GM19452 (cell line): ENCODE results near the gene NSD2.

Experiments used
- ATAC-seq: cut with Tn5 transposase; IDR thresholded peaks from one replicate; pipeline ENCODE4 v1.9.1; 2021; ENCODE audit not compliant: unreplicated experiment

The NSD2 gene

DNA sequence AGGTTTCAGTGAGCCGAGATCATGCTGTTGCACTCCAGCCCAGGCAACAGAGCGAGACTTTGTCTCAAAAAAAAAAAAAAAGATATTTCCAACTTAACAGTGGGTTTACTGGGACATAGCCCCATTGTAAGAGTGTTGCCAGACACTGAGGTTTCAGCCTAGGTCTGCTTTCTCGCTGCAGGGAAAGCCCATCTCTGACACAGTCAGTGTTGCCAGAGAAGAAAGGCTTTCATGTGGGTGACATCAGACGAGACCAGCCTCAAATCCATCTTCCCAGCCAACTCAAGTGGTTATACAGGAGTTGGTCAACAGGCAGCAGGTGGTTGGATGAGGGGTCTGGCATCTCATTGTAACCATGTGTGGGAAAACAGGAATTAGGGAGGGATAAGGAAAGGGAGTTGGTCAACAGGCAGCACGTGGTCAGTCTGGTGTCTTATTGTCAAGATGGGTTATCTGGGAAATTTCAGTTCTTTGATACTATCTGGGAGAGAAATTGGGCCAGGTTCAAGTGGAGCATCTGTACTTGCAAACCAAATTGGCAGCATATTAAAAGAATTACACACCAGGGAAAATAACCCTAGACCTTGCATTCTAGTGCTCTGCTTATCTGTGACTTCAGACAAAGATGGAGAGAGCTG is 96.4 kb downstream of the NSD2 start:
- ATAC-seq: no peak

DNA sequence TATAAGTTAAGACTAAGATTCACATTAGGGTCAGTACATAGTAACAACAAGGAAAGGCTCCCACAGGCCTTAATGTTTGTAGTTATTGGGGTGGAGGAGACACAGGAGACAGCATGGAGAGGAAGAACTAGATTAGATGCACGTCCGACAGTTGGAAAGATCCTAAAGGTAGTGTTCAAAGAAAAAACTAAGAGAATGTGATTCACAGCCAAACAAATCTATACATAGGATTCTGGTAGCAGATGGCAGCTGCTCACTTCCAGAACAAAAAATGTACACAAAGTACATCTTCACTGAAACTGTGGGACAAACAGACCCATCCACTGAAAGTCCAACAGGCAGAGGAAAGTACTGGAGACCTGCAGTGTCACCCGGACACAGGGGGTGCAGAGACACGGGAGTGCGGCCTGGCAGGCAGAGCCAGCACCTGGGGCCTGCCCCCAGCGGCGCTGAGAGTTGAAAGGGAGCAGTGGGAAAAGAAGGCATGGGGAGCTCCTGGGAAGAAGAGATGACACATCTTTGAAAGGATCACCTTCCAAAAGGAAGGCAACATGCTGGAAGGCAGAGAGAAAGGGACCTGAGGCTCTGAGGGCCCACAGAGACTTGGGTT is 97.6 kb downstream of the NSD2 start:
- no peak for ATAC-seq

DNA sequence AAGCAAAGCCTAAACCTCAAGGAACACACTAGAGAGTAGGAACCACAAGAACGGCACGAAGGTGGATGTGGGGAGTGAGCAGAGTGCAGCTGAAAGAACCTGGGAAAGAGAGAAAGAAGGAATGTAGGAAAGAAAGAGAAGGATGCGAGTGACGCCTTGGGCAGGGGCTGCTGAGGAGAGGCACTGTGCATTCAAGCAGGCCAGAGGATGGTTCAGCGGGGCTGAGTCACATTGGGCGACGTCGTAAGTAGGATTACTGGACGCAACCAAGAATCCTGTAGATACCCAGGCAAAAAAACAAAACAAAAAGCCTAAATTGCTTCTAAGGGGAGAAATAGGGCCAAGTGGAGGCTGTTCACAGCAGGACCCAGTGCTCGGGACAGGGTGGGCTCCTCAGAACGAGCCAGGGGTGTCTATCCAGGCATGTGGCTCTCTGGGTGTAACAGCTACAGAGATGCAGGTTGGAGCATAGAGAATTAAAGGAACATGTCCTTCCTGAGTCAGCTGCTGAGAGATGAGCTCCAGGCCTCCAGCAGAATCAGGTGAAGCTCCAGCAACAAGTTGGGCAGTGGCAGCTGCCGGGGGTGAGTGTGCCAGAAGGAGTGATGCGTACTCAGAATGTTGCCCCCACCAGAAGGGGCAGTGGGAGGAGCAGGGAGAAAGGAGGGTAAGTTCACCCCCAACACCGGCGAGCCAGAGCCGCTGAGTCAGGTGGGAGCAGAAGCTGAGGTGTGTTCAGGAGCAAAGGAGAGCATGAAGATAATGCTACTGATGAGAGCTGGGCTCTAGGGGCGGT is 98.9 kb downstream of the NSD2 start:
- ATAC-seq: no peak

DNA sequence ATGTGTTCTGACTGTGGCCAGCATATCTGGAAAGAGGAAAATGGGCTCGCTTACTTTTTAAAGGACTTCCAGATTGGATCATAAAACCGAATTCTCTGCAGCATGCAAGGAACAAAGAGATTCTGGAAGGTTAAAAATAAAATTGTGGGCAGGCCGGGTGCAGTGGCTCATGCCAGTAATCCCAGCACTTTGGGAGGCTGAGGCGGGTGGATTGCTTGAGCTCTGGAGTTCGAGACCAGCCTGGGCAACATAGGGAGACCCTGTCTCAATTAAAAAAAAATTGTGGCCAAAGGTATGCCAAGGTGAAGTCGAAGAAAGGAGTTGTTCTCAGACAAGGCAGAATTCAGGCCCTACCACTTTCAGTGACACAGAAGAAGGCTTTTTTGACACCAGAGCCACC is 99.7 kb downstream of the NSD2 start:
- no peak for ATAC-seq

DNA sequence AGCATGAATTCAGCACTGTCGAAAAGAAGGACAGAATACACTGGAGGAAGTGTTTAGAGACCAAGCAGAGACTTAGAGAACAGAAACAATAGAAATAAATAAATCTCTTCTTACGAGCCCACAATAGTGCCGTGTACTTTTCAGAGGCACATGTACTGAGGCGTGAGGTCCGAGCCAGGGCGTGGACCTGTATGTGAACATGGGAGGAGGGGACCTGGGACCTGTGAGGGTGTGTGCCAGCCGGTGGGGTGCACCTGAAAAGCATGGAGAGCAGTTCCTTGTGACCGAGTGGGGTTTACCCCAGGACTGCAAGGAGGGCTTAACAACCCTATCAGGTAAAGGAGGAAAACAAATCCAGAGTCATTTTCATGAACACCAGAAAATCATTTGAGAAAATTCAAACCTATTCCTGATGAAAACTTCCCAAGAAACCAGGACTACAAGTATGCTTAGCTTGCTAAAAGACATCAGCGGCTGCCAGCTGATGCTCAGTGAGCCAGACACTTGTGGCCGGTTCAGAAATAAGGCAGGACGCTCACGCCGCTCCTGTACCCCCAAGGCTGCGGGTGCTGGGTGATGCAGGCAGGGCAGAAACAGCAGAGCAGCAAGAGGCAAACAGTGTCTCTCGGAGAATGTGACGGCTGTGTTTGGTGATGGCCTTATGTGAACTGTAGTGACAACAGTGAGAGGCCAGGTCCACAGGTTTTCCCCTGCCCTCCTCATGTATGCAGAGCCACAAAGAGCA is 100.4 kb downstream of the NSD2 start:
- no peak for ATAC-seq

DNA sequence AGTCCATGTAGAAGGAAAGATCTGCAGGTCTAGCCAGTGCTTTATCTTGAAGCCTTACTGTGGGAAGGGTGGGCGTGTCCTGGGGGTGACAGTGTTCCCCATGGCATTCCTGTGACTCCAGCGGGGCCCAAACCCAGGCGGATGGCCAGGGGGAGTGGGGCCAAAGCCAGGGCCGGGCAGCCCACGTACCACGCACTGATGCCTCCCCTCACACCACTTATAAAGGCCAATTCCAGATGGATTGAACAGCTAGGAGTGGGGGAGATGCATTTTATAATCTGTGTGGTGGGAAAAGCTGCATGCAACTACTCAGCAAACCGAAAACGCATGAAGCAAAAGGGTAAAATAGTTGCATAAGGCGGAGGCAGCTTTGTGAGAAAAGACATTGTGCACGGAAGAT is 101.2 kb downstream of the NSD2 start:
- no peak for ATAC-seq

DNA sequence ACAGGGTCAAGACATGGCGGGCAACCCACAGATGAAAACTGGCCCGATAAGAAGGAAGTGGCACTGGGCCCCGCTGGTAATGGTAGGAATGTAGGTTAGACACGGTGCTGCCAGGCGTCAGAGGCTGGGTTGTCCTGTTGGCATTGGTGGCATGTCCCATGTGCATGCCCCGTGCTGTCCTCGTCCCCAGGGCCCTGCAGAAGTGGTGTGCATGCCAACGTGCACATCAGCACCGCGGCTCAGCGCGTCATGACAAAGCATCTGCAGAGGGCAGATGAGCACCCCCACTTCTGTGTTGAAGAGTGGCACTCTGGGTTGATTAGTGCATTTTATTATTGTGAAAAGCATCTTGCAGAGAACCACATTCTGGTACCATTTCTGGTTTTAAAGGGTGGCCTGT is 102.0 kb downstream of the NSD2 start:
- no peak for ATAC-seq

DNA sequence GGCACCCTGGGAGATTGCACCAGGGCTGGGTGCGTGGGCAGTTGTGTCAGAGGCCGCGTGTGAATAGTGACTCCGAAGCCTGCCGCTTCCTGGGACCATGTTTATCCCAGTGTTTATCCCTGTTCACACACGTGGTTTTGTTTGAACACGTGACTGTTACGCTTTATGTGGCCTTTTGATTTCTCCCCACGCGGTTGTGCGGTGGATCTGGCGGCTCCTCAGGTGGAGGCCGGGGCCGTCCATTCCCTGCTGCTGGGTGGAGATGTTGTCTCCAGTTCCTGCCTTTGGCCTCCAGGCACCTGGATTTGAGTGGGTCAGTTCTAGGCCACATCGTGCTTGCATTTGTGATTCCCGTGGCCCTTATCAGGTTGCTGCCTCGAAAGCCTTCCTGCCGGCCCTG is 102.5 kb downstream of the NSD2 start:
- no peak for ATAC-seq

DNA sequence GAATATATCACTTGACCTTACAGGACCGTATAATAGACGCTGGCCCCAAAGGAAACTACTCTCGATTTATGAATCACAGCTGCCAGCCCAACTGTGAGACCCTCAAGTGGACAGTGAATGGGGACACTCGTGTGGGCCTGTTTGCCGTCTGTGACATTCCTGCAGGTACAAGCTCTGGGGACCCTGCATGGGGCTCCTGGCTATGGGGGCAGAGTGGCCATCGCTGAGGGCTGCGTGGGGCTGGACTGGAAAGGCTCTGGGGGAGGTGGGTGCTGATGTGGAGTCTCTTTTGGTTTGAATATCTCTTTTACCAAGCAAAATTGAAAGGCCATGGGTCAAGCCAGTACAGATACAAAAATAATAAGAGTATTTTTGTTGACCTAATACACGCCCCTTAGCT is 103.6 kb downstream of the NSD2 start:
- ATAC-seq: no peak

DNA sequence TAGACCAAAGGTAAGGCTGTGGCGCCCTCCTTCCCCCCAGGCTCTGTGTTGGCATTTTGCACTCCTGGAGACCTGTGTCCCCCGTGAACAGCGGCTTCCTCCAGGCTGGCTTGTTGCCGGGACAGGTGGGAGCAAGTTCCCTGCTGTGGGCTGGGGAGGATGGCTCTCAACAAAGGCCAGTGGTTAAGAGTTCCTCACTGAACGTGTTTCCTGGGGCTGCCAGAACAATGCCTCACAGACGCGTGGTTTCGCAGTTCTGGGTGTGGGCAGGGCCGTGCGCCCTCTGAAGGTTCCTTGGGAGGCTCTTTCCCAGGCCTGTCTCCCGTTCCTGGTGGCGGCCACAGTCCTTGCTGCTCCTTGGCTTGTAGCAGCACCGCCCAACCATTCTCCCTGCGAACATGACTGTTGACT is 104.2 kb downstream of the NSD2 start:
- ATAC-seq: no peak

DNA sequence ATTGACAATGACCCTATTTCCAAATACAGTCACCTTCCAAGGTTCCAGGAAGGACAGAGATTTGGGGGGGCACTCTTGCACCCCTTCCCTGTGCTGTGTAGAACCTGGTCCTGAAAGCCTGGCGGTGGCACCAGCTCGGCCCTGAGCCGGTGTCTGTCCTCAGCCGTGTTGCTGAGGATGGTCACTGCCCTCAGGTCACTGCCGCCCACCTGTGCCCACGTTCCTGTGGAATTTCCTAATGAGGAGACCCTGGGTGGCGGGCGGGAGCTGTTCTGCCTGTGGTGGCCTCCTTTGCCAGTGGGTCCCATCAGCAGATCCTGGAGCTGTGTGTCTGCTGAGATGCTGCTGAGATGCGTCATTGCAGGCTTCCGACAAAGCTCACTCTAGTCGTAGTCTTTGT is 104.7 kb downstream of the NSD2 start:
- ATAC-seq: no peak

DNA sequence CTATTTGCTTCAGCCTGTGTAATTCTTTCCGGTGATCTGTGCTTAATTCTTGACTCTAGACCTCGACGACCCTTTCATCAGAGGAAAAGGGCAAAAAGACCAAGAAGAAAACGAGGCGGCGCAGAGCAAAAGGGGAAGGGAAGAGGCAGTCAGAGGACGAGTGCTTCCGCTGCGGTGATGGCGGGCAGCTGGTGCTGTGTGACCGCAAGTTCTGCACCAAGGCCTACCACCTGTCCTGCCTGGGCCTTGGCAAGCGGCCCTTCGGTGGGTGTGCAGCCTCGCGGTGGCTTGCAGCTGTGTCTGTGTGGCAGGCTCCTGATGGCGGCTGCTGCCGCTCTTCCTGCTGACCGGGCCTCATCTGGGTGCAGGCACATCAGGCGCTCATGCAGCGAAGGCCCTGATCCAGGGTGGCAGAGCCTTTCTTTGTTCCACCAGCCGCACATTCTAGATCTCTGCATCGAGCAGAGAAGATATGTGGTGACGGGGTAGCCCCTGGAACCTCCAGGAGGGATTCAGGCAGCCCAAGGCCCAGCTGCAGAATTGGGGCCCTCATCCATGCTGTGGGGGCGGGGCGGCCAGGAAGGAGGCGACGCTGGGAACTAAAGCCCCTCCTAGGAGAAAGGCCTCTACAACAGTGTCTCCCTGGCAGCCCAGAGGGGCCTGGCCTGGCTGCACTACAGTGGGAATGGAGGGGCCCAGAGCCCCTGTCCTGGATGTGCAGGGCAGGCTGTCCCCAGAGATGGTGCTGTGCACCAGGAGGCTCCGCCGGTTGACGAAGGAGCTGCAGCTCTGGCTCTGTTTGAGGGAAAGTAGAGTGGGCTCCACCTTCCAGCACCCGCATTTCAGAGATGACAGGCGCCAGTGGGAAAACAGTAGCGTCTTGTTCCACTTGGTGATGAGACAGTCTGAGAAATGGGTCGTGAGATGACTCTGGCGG is 105.5 kb downstream of the NSD2 start:
- no peak for ATAC-seq

DNA sequence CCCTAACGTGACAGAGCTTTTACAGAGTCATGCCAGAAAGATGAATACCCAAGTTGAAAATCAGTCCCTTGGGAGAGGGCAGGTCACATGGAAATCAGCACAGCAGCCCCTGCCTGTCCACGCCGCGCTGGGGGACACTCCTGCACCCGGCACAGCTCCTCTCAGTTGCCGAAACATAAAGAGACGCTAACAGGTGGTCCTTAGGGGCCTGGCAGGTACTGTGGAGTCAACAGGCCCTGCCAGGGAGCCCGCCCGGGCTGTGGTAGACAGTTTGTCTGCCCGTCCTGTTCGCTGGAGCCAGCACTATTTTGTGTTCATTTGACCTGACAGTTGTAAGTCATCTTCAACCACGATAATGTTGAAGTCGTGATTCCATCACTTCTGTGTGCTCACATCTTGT is 107.0 kb downstream of the NSD2 start:
- ATAC-seq: no peak

DNA sequence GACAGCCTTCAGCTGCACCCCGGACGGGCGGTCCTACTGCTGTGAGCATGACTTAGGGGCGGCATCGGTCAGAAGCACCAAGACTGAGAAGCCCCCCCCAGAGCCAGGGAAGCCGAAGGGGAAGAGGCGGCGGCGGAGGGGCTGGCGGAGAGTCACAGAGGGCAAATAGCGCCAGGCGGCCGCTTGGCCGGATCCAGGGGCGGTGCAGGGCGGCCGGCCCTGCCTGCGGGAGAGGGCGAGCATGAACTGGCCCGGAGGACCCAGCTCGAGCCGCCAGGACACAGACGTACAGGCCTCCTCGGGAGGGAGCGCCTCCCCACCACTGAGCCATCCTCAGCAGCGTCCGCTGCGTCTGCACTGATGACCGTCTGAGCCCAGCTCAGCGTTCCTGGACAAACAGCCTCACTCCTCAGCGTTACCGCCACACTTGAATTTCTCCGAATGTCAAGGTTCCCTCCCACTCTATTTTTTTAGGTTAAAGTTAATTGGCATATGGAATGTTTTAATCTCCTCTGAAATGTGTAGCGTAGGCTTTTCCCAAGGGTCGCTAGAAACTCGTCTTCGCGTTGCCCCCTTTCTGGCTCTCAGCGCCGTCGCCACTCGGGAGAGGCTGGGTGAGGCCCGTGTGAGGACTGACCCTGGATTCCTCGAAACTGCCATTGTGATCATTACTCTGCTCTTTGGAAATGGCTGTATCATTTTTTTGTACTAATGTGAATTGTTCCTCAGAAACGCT is 107.7 kb downstream of the NSD2 start:
- ATAC-seq: no peak

DNA sequence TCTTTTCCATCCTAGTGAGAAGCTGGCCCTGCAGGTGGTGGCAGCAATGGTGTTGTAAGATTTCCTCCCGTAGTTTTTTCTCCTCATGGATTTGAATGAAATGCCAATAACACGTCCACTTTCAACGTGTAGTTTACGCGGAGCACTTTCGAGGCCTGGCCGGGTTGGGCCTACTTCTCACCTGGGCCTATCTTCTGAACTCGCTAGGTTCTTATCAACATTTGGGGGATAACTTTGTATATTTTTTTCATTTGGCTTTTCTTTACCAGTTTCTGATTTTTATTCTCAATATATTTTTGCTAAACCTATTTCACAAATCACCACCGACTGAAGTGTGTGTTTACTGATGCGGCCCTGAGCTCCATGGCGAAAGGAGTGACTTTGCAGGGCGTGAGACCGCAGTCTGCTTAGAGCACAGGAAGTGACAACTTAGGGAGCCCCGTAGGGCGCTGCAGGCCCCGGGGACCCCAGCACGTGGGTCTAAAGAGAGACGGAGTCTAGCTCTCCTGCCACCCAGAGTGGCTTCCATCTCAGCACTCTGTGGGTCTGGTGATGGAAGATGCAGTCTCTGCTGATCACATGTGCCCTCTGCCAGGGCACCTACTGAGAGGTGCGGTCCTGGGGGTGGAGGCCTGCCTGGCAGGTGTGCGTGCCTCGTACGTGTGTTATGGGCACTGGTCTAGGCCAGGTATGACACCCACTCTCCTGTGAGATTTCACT is 108.4 kb downstream of the NSD2 start:
- no peak for ATAC-seq

DNA sequence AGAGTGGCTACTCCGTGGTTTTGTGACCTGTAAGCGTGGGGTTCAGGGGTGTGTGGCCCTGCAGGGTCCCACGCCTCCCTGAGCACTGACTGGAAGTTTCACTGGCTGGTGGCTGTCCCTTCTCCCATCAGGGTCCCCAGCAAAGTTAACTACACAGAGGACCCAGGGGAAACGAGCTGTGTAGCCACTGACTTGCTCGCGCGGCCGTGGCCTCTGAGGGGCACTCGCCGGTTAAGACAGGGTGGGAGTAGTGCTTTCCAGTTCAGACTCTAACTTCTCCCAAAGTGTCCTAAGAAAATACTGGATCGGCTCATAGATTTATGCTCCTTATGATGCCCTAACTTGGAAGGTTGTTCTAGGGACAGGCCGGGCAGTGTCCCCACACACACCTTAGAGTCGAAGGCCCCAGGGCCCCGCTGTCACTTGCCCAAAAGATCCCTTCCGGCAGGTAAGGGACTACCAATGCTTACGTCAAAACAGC is 109.4 kb downstream of the NSD2 start:
- ATAC-seq: no peak

DNA sequence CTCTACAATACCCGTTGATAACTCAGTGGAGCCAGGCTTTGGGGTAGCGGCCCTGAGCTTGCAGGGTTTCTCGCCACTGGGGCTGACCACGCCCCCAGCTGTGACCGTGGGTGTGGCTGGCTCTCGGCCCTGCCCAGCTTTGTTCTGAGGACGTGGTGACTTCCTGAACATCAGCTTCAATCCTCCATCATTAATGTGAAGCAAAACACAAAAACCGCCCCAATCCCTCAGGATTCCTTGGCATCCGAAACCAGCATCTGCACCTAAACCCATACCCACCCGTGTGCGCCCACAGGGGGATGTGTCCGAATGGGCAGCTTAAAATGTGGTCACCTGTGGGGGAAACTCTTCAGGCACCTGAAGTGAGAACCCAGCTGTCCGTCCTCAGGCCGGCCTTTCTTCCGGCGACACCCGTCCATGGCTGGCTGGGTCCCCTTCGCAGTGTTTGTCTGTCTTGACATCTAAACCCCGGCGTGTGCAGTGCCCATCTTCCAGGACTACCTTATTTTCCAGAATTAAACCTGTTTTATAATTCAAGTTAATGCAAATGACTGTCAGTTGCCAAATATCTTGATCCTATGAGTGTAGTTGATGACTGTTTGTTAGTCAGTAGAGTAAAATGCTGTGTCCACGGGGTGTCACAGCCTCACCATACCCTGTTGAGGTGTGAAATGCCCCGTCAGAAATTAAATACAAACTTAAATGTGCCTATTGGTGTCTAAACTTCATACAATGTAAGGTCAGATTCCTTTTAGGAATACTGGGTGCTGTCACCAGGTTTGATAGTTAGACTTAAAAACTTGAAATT is 110.3 kb downstream of the NSD2 start:
- no peak for ATAC-seq
